COLO829 (cell line): ENCODE measurements around the gene MAPK10.
A peak's percentile ranks its signal among the peaks of the same experiment; 100 is the strongest.
"Not testable (repeated sequence)": the region's sequence is repeated elsewhere in the genome, so short reads cannot be mapped to it uniquely, and the experiment has no call there.

ENCODE experiments used
- DNase-seq: peaks from one replicate; pipeline ENCODE4 v3.0.0; 2012; ENCODE audit warnings: low spot score

Gene MAPK10

GRCh38 chr4:86101841-86102240, 258.0 kb downstream of the MAPK10 start:
- DNase-seq = no peak

GRCh38 chr4:86101410-86101809, 258.4 kb downstream of the MAPK10 start:
- DNase-seq = no peak

- DNase-seq = no peak
Observed at GRCh38 chr4:86100539-86101215, 259.2 kb downstream of the MAPK10 start.

GRCh38 chr4:86099348-86099747, 260.5 kb downstream of the MAPK10 start:
- DNase-seq = no peak

- no peak for DNase-seq
Observed at GRCh38 chr4:86098691-86099090, 261.2 kb downstream of the MAPK10 start.

- DNase-seq = no peak
Observed at GRCh38 chr4:86096373-86096772, 263.5 kb downstream of the MAPK10 start.

GRCh38 chr4:86092684-86093083, 267.2 kb downstream of the MAPK10 start:
- DNase-seq = no peak

GRCh38 chr4:86091201-86091600, 268.7 kb downstream of the MAPK10 start:
- no peak for DNase-seq

GRCh38 chr4:86089781-86090323, 270.0 kb downstream of the MAPK10 start:
- no peak for DNase-seq

GRCh38 chr4:86089053-86089452, 270.8 kb downstream of the MAPK10 start:
- DNase-seq = no peak

GRCh38 chr4:86075796-86076195, 284.1 kb downstream of the MAPK10 start:
- DNase-seq = not testable (repeated sequence)

- DNase-seq = no peak
Observed at GRCh38 chr4:86060341-86060740, 299.5 kb downstream of the MAPK10 start.

GRCh38 chr4:86058621-86059020, 301.2 kb downstream of the MAPK10 start:
- DNase-seq = no peak

- DNase-seq = peak; percentile 75
Observed at GRCh38 chr4:86055898-86056297, 304.0 kb downstream of the MAPK10 start.

GRCh38 chr4:86054286-86055032, 305.4 kb downstream of the MAPK10 start:
- no peak for DNase-seq

GRCh38 chr4:86050496-86050895, 309.4 kb downstream of the MAPK10 start:
- no peak for DNase-seq

GRCh38 chr4:86048426-86048825, 311.4 kb downstream of the MAPK10 start:
- DNase-seq = peak; percentile 45

- DNase-seq = no peak
Observed at GRCh38 chr4:86044593-86044985, 315.3 kb downstream of the MAPK10 start.

GRCh38 chr4:86043755-86044592, 315.9 kb downstream of the MAPK10 start:
- peak; percentile 18 for DNase-seq

- DNase-seq = no peak
Observed at GRCh38 chr4:86038037-86038436, 321.8 kb downstream of the MAPK10 start.

GRCh38 chr4:86036736-86037135, 323.1 kb downstream of the MAPK10 start:
- no peak for DNase-seq

GRCh38 chr4:86035688-86036087, 324.2 kb downstream of the MAPK10 start:
- no peak for DNase-seq
